Heart right ventricle (tissue), 16 donors: Measurements from ENCODE around the gene SMIM11. TPM values are rescaled to one million over a fixed set of nuclear protein-coding genes. Genes with fewer than 3 reads are reported as not detected.

Source experiments
- ATAC-seq, 8 donors: fragments of 200-7000 bp; cut with Tn5 transposase; one replicate each; pipeline ENCODE4 v1.9.1; 2020; ENCODE audit warnings: mild to moderate bottlenecking in 8 of 8, moderate library complexity in 8 of 8, moderate number of reproducible peaks in 1 of 8
- DNase-seq, 2 donors: peaks; one replicate each; pipeline ENCODE4 v3.0.0-alpha.2; 2020
- H3K27ac ChIP-seq, 10 donors: fragments of 200-600 bp; sonication (generic) in 2 of 10; one replicate each; pipeline versions ENCODE4 v1.5.0 to v1.8.0; 2020 to 2022; ENCODE audit warnings: mild to moderate bottlenecking in 3 of 10
- H3K27me3 ChIP-seq, 7 donors: fragments of 200-600 bp; one replicate each; pipeline ENCODE4 v1.8.0; 2021 to 2022; ENCODE audit warnings: mild to moderate bottlenecking in 2 of 7
- H3K36me3 ChIP-seq, 9 donors: fragments of 200-600 bp; sonication (generic) in 1 of 9; one replicate each; pipeline versions ENCODE4 v1.5.0 to v1.8.0; 2020 to 2022; ENCODE audit warnings: mild to moderate bottlenecking in 2 of 9
- H3K4me1 ChIP-seq, 9 donors: fragments of 200-600 bp; sonication (generic) in 1 of 9; one replicate each; pipeline versions ENCODE4 v1.5.0 to v1.8.0; 2020 to 2022; ENCODE audit warnings: mild to moderate bottlenecking in 4 of 9
- H3K4me3 ChIP-seq, 10 donors: fragments of 200-600 bp; sonication (generic) in 2 of 10; one replicate each; pipeline versions ENCODE4 v1.5.0 to v1.8.0; 2020 to 2022; ENCODE audit warnings: mild to moderate bottlenecking in 7 of 10, moderate library complexity in 2 of 10
- H3K9me3 ChIP-seq, 11 donors: fragments of 200-600 bp in 10 of 11; sonication (generic) in 2 of 11; one replicate each; pipeline versions ENCODE4 v1.5.0 to v1.8.0; 2013 to 2022; ENCODE audit warnings: mild to moderate bottlenecking in 2 of 11, control low read depth in 1 of 11, moderate library complexity in 1 of 11
- CTCF ChIP-seq, 9 donors: fragments of 200-600 bp; sonication (generic) in 2 of 9; IDR thresholded peaks; one replicate each; pipeline versions ENCODE4 v1.5.0 to v1.8.0; 2021 to 2022; ENCODE audit warnings: antibody characterized with exemption in 9 of 9, mild to moderate bottlenecking in 5 of 9, moderate library complexity in 1 of 9
- WGBS, 2 donors: extraction: QIAGEN DNeasy Blood & Tissue Kit; methylation state at CpG; one replicate each; pipeline ENCODE4 v1.1.7; 2013; ENCODE audit warnings: inconsistent platforms in 1 of 2; 5-methylcytosine and 5-hydroxymethylcytosine counted together
- intact Hi-C, 10 donors: fragments of 100-400 bp; cut with DNase I; formaldehyde crosslinking; loops; one replicate each; pipeline versions ENCODE4 v1.11.1 to v1.14.2; 2022
- polyA plus RNA-seq, 2 donors: library from polyadenylated mRNA; stranded (reverse); fragments of 200-250 nt; gene quantifications; one replicate each; pipeline ENCODE4 v1.2.3, GENCODE V29; 2013
- total RNA-seq, 10 donors: library from RNA; stranded (reverse); fragmentation: NEBNext Ultra II Directional in 3 of 10; extraction: Animal tissue kit (Norgen Biotek cat#: 25700) in 3 of 10; gene quantifications; one replicate each; pipeline versions ENCODE4 v1.2.1 to v1.2.4, GENCODE V29; 2021 to 2023
- donor health status: Arrhythmogenic right ventricular cardiomyopathy.
- donor health status: ischemic (EF 13 %, LVEDD 7.1; RV severe dilation, severe dysfunction).
- donor health status: healthy with polysubstance abuse.
- donor health status: DM: no; HTN: yes; CAD: no.
- donor health status: DM: no; HTN: no; CAD: no.
- donor health status: ischemic (EF 25% LVEDD 6.9; RV normal size, moderate dysfunction).
- donor health status: ischemic (EF 25% LVEDD 5.7; RV mildly dilated, moderate dysfunction).
- donor health status: healthy.
- donor health status: DM: yes; HTN: yes; CAD: no.
- donor health status: Ischemic cardiomyopathy.
- donor health status: ischemic (EF 35%, LVEDD 5.7; RV mildly dilated, moderate dysfunction).
- donor health status: nonischemic (EF 11% LVEDD 7.7; RV severe dilation, severe dysfunction).
- donor health status: DM: yes; HTN: yes; CAD: no.
- donor health status: PGD.
- donor health status: ischemic (EF 29% LVEDD 5.4; RV normal size, mild dysfunction).
- donor health status: nonischemic (EF 23%, LVEDD 6.1; RV moderate dilation, normal function).

The SMIM11 gene
- total and polyA plus RNA-seq, 12 donors: 0.80 to 21.4 (median 5.9) TPM

GRCh38 chr21:34358866-34359265 lies 16.4 kb upstream of the SMIM11 start:
- H3K4me3 ChIP-seq: no peak overlapping the region
- no peak for TF ChIP-seq CTCF (IDR thresholded peaks at IDR 0.05)
- no peak overlapping the region for H3K27ac ChIP-seq
- H3K9me3 ChIP-seq: peaks cover 0 to 10% (median 0%) of the 10 kb centered on the region in 11 donors
- intact Hi-C loops: no loop called here
- DNase-seq (no peak), ATAC-seq (no peak)
- peaks cover 0 to 19% (median 0%) of the 10 kb centered on the region in 7 donors for H3K27me3 ChIP-seq
- peaks cover 0 to 8% (median 0%) of the 10 kb centered on the region in 9 donors for H3K4me1 ChIP-seq
- WGBS, 2 donors: 48 to 95% methylated on average over 1 of the region's 1 CpG
- no peaks in the 10 kb centered on the region for H3K36me3 ChIP-seq

GRCh38 chr21:34360488-34361241 lies 14.6 kb upstream of the SMIM11 start:
- WGBS, 2 donors: 87 to 92% methylated on average over 12 of the region's 12 CpGs
- intact Hi-C loops: no loop called here
- H3K27me3 ChIP-seq: peaks cover 0 to 19% (median 0%) of the 10 kb centered on the region in 7 donors
- no peak for DNase-seq
- no peak overlapping the region for H3K4me3 ChIP-seq
- no peak for TF ChIP-seq CTCF (IDR thresholded peaks at IDR 0.05)
- H3K36me3 ChIP-seq: no peaks in the 10 kb centered on the region
- no peaks in the 10 kb centered on the region for H3K4me1 ChIP-seq
- no peak overlapping the region for H3K27ac ChIP-seq
- peaks cover 0 to 10% (median 0%) of the 10 kb centered on the region in 11 donors for H3K9me3 ChIP-seq
- no peak for ATAC-seq

GRCh38 chr21:34362136-34362444 lies 13.2 kb upstream of the SMIM11 start:
- 25 to 32% methylated on average over 3 of the region's 3 CpGs for WGBS, 2 donors
- no peaks in the 10 kb centered on the region for H3K4me1 ChIP-seq
- intact Hi-C loops: no loop called here
- TF ChIP-seq CTCF (IDR thresholded peaks at IDR 0.05): peak in 2 of 9 donors; percentile 5 to 16
- H3K4me3 ChIP-seq: no peak overlapping the region
- no peak overlapping the region for H3K27ac ChIP-seq
- peak in 1 of 8 donors; percentile 17 for ATAC-seq
- peaks cover 0 to 10% (median 0%) of the 10 kb centered on the region in 11 donors for H3K9me3 ChIP-seq
- peaks cover 0 to 19% (median 0%) of the 10 kb centered on the region in 7 donors for H3K27me3 ChIP-seq
- DNase-seq: no peak
- H3K36me3 ChIP-seq: no peaks in the 10 kb centered on the region

GRCh38 chr21:34362670-34363069 lies 12.6 kb upstream of the SMIM11 start:
- H3K36me3 ChIP-seq: no peaks in the 10 kb centered on the region
- no peak for TF ChIP-seq CTCF (IDR thresholded peaks at IDR 0.05)

More at GRCh38 chr21:34362670-34363069, 12.6 kb upstream of the SMIM11 start:
- DNase-seq (no peak), ATAC-seq (no peak)
- Histone ChIP-seq H3K27me3 (peaks cover 0 to 19% (median 0%) of the 10 kb centered on the region in 7 donors), H3K4me3 (no peak overlapping the region), H3K4me1 (peaks cover 0 to 3% (median 0%) of the 10 kb centered on the region in 9 donors), H3K27ac (no peak overlapping the region), H3K9me3 (peaks cover 0 to 8% (median 0%) of the 10 kb centered on the region in 11 donors)
- 97 to 98% methylated on average over 3 of the region's 3 CpGs for WGBS, 2 donors
- intact Hi-C loops: no loop called here
